PC-3 (cell line): ENCODE measurements around the gene DIP2C.

ENCODE experiments used
- EZH2 ChIP-seq: fragments of 300-600 bp; sonication (generic); IDR thresholded peaks from one replicate; pipeline ENCODE4 v1.6.1; 2017; ENCODE audit warnings: antibody characterized with exemption, mild to moderate bottlenecking, low read length; ENCODE audit not compliant: unreplicated experiment
- EZH2phosphoT487 ChIP-seq: fragments of 300-600 bp; sonication (generic); IDR thresholded peaks from 2 replicates; pipeline ENCODE4 v1.6.1; 2018; ENCODE audit warnings: mild to moderate bottlenecking, antibody characterized with exemption, low read length, borderline replicate concordance
- TF ChIP-seq, protein P1 (sequence below): fragments of 300-600 bp; sonication (generic); conservative IDR thresholded peaks from 2 replicates; pipeline ENCODE4 v1.5.1; 2017; ENCODE audit warnings: antibody characterized with exemption, low read depth, mild to moderate bottlenecking, low read length

- TF ChIP-seq, protein P1, sequence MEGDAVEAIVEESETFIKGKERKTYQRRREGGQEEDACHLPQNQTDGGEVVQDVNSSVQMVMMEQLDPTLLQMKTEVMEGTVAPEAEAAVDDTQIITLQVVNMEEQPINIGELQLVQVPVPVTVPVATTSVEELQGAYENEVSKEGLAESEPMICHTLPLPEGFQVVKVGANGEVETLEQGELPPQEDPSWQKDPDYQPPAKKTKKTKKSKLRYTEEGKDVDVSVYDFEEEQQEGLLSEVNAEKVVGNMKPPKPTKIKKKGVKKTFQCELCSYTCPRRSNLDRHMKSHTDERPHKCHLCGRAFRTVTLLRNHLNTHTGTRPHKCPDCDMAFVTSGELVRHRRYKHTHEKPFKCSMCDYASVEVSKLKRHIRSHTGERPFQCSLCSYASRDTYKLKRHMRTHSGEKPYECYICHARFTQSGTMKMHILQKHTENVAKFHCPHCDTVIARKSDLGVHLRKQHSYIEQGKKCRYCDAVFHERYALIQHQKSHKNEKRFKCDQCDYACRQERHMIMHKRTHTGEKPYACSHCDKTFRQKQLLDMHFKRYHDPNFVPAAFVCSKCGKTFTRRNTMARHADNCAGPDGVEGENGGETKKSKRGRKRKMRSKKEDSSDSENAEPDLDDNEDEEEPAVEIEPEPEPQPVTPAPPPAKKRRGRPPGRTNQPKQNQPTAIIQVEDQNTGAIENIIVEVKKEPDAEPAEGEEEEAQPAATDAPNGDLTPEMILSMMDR, result no peak
- TF ChIP-seq EZH2phosphoT487, result no peak
- no peak for TF ChIP-seq EZH2
Measured at GRCh38 chr10:235915-236314, 453.6 kb downstream of the DIP2C start.
